ENCODE data around the gene CACNA1C.

Gene CACNA1C

GRCh38 chr12:2052826-2053678 is at the start of gene CACNA1C:
TSS of gene CACNA1C (plus strand) at chr12:2052987. CDS start at chr12:2053563, 576 bp downstream.
- DNase-seq = no peak

- no peak for DNase-seq
These were observed 49.1 kb upstream of the CACNA1C start for GRCh38 chr12:2003676-2004112.

- peak; percentile 83 for DNase-seq
These were observed 48.5 kb upstream of the CACNA1C start, which contains the start of gene DCP1B for GRCh38 chr12:2004113-2004929. TSS of gene DCP1B (minus strand) at chr12:2004457. CDS start at chr12:2004431, 26 bp downstream.

GRCh38 chr12:2008677-2009076 is 44.1 kb upstream of the CACNA1C start:
- DNase-seq = no peak

GRCh38 chr12:2009623-2010022 is 43.2 kb upstream of the CACNA1C start:
- no peak for DNase-seq

- no peak for DNase-seq
These were observed 40.9 kb upstream of the CACNA1C start for GRCh38 chr12:2011643-2012607.

- no peak for DNase-seq
These were observed 39.7 kb upstream of the CACNA1C start for GRCh38 chr12:2013086-2013485.

- DNase-seq = no peak
These were observed 39.1 kb upstream of the CACNA1C start for GRCh38 chr12:2013527-2014223.

GRCh38 chr12:2014231-2014630 is 38.6 kb upstream of the CACNA1C start:
- no peak for DNase-seq

GRCh38 chr12:2016862-2017545 is 35.8 kb upstream of the CACNA1C start:
- DNase-seq = no peak

- DNase-seq = no peak
These were observed 35.0 kb upstream of the CACNA1C start for GRCh38 chr12:2017546-2018337.

- no peak for DNase-seq
These were observed 34.4 kb upstream of the CACNA1C start for GRCh38 chr12:2018391-2018790.

GRCh38 chr12:2019126-2019525 is 33.7 kb upstream of the CACNA1C start:
- no peak for DNase-seq

- DNase-seq = no peak
These were observed 32.3 kb upstream of the CACNA1C start for GRCh38 chr12:2020511-2020910.

- no peak for DNase-seq
These were observed 29.4 kb upstream of the CACNA1C start for GRCh38 chr12:2023365-2023764.

GRCh38 chr12:2027351-2027750 is 25.4 kb upstream of the CACNA1C start:
- DNase-seq = no peak

- DNase-seq = no peak
These were observed 22.9 kb upstream of the CACNA1C start for GRCh38 chr12:2029851-2030250.

GRCh38 chr12:2032506-2032905 is 20.3 kb upstream of the CACNA1C start:
- no peak for DNase-seq

GRCh38 chr12:2034633-2035430 is 18.0 kb upstream of the CACNA1C start:
- no peak for DNase-seq
